K562 (cell line): ENCODE measurements around the gene ATP9B. TPM values are rescaled to one million over a fixed set of nuclear protein-coding genes. Genes with fewer than 3 reads are reported as not detected.

ENCODE experiments used
- ATAC-seq: fragments of 200-7000 bp; cut with Tn5 transposase; 3 replicates; pipeline ENCODE4 v1.9.1; 2020; ENCODE audit warnings: moderate library complexity
- BruUV-seq: library from RNA; stranded (reverse); fragments of 400-500 nt; replicated peaks from 2 replicates; lab custom pipeline; 2021; lab: Mats Ljungman, UMichigan
- CTCF ChIA-PET: fragments of 300-600 bp; formaldehyde crosslinking; extraction: SDS; loops from one replicate; lab custom pipeline; 2021; ENCODE audit warnings: low intra/inter-chr PET ratio; lab: Yijun Ruan, JAX
- POLR2A ChIA-PET: fragments of 300-600, 350-650 bp; sonication (Branson Sonifier 250); formaldehyde crosslinking; extraction: SDS; loops from one replicate; lab custom pipeline; 2021; ENCODE audit warnings: antibody characterized with exemption, inconsistent platforms; lab: Yijun Ruan, JAX
- DNase-seq, 4 experiments: peaks; one replicate each; pipeline versions ENCODE4 v3.0.0 to v3.0.0-alpha.2; 2011 to 2018; ENCODE audit warnings: low spot score in 3 of 4, mixed read lengths in 3 of 4; ENCODE audit errors: extremely low read depth in 1 of 4
- FAIRE-seq: peaks from 2 replicates; lab custom pipeline; 2011; peaks lifted over from hg19 to GRCh38; lab: Jason Lieb, UNC
- H2AFZ ChIP-seq: 2 replicates; pipeline ENCODE4 v1.6.0; 2011; ENCODE audit warnings: low read depth, low read length, control low read depth, inconsistent platforms
- H3K27ac ChIP-seq: fragments of 200-600 bp; 3 replicates; pipeline ENCODE4 v1.8.0; 2011; ENCODE audit warnings: low read depth, mild to moderate bottlenecking, control low read depth, inconsistent platforms, low read length, moderate library complexity, mixed read lengths; ENCODE audit errors: extremely low read depth
- H3K27me3 ChIP-seq, 2 experiments: fragments of 300-600 bp in 1 of 2; 2 replicates in 1 of 2; 3 replicates in 1 of 2; pipeline versions ENCODE4 v1.6.0 to v1.8.0; 2011; ENCODE audit warnings: inconsistent platforms in 2 of 2, low read length in 2 of 2, mild to moderate bottlenecking in 1 of 2, mixed read lengths in 1 of 2, moderate library complexity in 1 of 2; ENCODE audit not compliant: control insufficient read depth in 2 of 2, insufficient read depth in 2 of 2
- H3K36me3 ChIP-seq: fragments of 300-600 bp; 3 replicates; pipeline ENCODE4 v1.8.0; 2011; ENCODE audit warnings: mild to moderate bottlenecking, low read length, inconsistent platforms; ENCODE audit not compliant: control insufficient read depth, insufficient read depth
- H3K4me1 ChIP-seq, 2 experiments: fragments of 200-600 bp in 1 of 2; replicated peaks in 1 of 2; 2 replicates in 1 of 2; 3 replicates in 1 of 2; pipeline versions ENCODE4 v1.5.1 to v1.8.0; 2011; ENCODE audit warnings: inconsistent platforms in 2 of 2, low read length in 2 of 2, mild to moderate bottlenecking in 1 of 2, mixed read lengths in 1 of 2, moderate library complexity in 1 of 2; ENCODE audit not compliant: control insufficient read depth in 2 of 2, insufficient read depth in 2 of 2
- H3K4me2 ChIP-seq: 2 replicates; pipeline ENCODE4 v1.6.1; 2011; ENCODE audit warnings: low read length, control low read depth, inconsistent platforms, mixed read lengths; ENCODE audit not compliant: insufficient read depth
- H3K4me3 ChIP-seq: fragments of 200-600 bp; sonication (generic), shearing (Covaris generic); 2 replicates; pipeline ENCODE4 v1.5.1; 2016; ENCODE audit warnings: control low read depth, inconsistent platforms
- H3K79me2 ChIP-seq: fragments of 200-600 bp; 3 replicates; pipeline ENCODE4 v1.8.0; 2011; ENCODE audit warnings: low read length, inconsistent platforms; ENCODE audit not compliant: control insufficient read depth, insufficient read depth
- H3K9ac ChIP-seq, 2 experiments: 2 replicates each; pipeline versions ENCODE4 v1.6.0 to v1.6.1; 2011; ENCODE audit warnings: low read depth in 2 of 2, low read length in 2 of 2, control low read depth in 1 of 2, inconsistent platforms in 1 of 2, mild to moderate bottlenecking in 1 of 2, mixed read lengths in 1 of 2; ENCODE audit not compliant: insufficient read depth in 1 of 2
- H3K9me1 ChIP-seq: one replicate; pipeline ENCODE4 v1.6.0; 2011; ENCODE audit warnings: inconsistent platforms, mild to moderate bottlenecking, low read length, moderate library complexity; ENCODE audit not compliant: control insufficient read depth, insufficient read depth
- H3K9me3 ChIP-seq: replicated peaks from 2 replicates; pipeline ENCODE4 v1.5.1; 2011; ENCODE audit warnings: low read depth, low read length, inconsistent platforms; ENCODE audit not compliant: control insufficient read depth, insufficient read depth
- H4K20me1 ChIP-seq: replicated peaks from 2 replicates; pipeline ENCODE4 v1.6.1; 2011; ENCODE audit warnings: low read length, inconsistent platforms, mixed read lengths; ENCODE audit not compliant: control insufficient read depth, insufficient read depth
- BRD9 ChIP-seq: fragments of 450-650 bp; IDR thresholded peaks from 2 replicates; pipeline ENCODE4 v1.6.1; 2018; ENCODE audit warnings: low read depth; ENCODE audit not compliant: partially characterized antibody
- EP300 ChIP-seq: IDR thresholded peaks from 2 replicates; pipeline ENCODE4 v1.6.1; 2012; ENCODE audit warnings: low read length, improper control_type of control experiment
- ERF ChIP-seq: fragments of 450-650 bp; formaldehyde crosslinking; IDR thresholded peaks from 2 replicates; pipeline ENCODE4 v1.4.0; 2020; ENCODE audit warnings: mild to moderate bottlenecking, mixed read lengths
- ETV6 ChIP-seq, 3 experiments: fragments of 150-350 bp in 1 of 3; sonication (generic) in 1 of 3; formaldehyde crosslinking in 1 of 3; IDR thresholded peaks; 2 replicates each; pipeline versions ENCODE4 v1.6.1 to v1.8.0; 2014 to 2022; ENCODE audit warnings: borderline replicate concordance in 2 of 3, low read depth in 2 of 3, antibody characterized with exemption in 1 of 3, low read length in 1 of 3, mild to moderate bottlenecking in 1 of 3, missing genetic modification reagents in 1 of 3
- HNRNPLL ChIP-seq: fragments of 200-400 bp; formaldehyde crosslinking; IDR thresholded peaks from 2 replicates; pipeline ENCODE4 v1.6.1; 2017; ENCODE audit warnings: low read length, low read depth, mild to moderate bottlenecking; ENCODE audit not compliant: poor library complexity, severe bottlenecking
- MCM7 ChIP-seq, 2 experiments: fragments of 450-650 bp; IDR thresholded peaks; 2 replicates each; pipeline ENCODE4 v1.6.1; 2016 to 2018
- NFIC ChIP-seq: fragments of 450-650 bp; IDR thresholded peaks from 2 replicates; pipeline ENCODE4 v1.6.1; 2017; ENCODE audit warnings: mild to moderate bottlenecking, inconsistent platforms
- NRF1 ChIP-seq, 2 experiments: fragments of 450-650 bp; IDR thresholded peaks in 1 of 2; conservative IDR thresholded peaks in 1 of 2; 2 replicates each; pipeline ENCODE4 v1.6.1; 2014; ENCODE audit warnings: mild to moderate bottlenecking in 2 of 2
- SIRT6 ChIP-seq: IDR thresholded peaks from one replicate; pipeline ENCODE4 v1.6.1; 2012; ENCODE audit warnings: low read depth, mild to moderate bottlenecking, control low read depth, inconsistent platforms, low read length, moderate library complexity
- SMARCA4 ChIP-seq: fragments of 450-650 bp; IDR thresholded peaks from 2 replicates; pipeline ENCODE4 v1.6.1; 2016
- STAT5A ChIP-seq: IDR thresholded peaks from 2 replicates; pipeline ENCODE4 v1.6.1; 2012; ENCODE audit warnings: low read length, inconsistent platforms, borderline replicate concordance
- ZNF175 ChIP-seq: fragments of 200-800 bp; sonication (Bioruptor generic); IDR thresholded peaks from 2 replicates; pipeline ENCODE4 v1.6.1; 2016; ENCODE audit warnings: low read depth, mild to moderate bottlenecking, missing genetic modification characterization, missing compliant biosample characterization
- ZNF274 ChIP-seq: IDR thresholded peaks from 2 replicates; pipeline ENCODE4 v1.6.1; 2011; ENCODE audit warnings: low read depth, mild to moderate bottlenecking, low read length, moderate library complexity, borderline replicate concordance
- ZNF324 ChIP-seq: fragments of 250-450 bp; sonication (Bioruptor Pico); IDR thresholded peaks from 2 replicates; pipeline ENCODE4 v1.4.0; 2020; ENCODE audit warnings: mild to moderate bottlenecking
- ZNF444 ChIP-seq: fragments of 250-450 bp; sonication (Bioruptor Pico); IDR thresholded peaks from 2 replicates; pipeline ENCODE4 v1.4.0; 2020; ENCODE audit warnings: mild to moderate bottlenecking, moderate library complexity
- ZNF699 ChIP-seq: fragments of 250-450 bp; sonication (Bioruptor Pico); IDR thresholded peaks from 2 replicates; pipeline ENCODE4 v1.8.0; 2021; ENCODE audit warnings: mild to moderate bottlenecking, moderate library complexity; ENCODE audit not compliant: insufficient replicate concordance
- WGBS: fragments of 100-300 bp; shearing (Covaris generic); methylation state at CpG from one replicate; pipeline ENCODE4 v1.1.6; 2016; ENCODE audit warnings: low coverage, mixed read lengths; ENCODE audit not compliant: insufficient coverage; ENCODE audit errors: missing lambda C conversion rate; 5-methylcytosine and 5-hydroxymethylcytosine counted together
- in situ Hi-C: fragments of 300-500 bp; cut with MboI; formaldehyde crosslinking; loops from 4 replicates; pipeline ENCODE4 v1.15.0; 2018; ENCODE audit warnings: inconsistent platforms, mixed read lengths
- intact Hi-C: fragments of 100-400 bp; cut with micrococcal nuclease; formaldehyde crosslinking; loops from 2 replicates; pipeline ENCODE4 v1.14.2; 2022
- polyA plus RNA-seq, 8 experiments: library from polyadenylated mRNA; depleted of rRNA in 4 of 8; stranded (reverse) in 5 of 8; unstranded in 3 of 8; fragments of >200 nt; fragmentation: Nextera tagmentation in 2 of 8; fragmentation: Illumina TruSeq in 1 of 8; extraction: Ambion mirVana in 2 of 8; extraction: Trizol in 1 of 8; gene quantifications; 2 replicates each; pipeline versions ENCODE4 v1.2.1 to v1.2.3, GENCODE V29; 2011 to 2014; ENCODE audit warnings: inconsistent platforms in 1 of 8, missing spikeins in 1 of 8
- total RNA-seq, 7 experiments: library from RNA; depleted of rRNA in 6 of 7; stranded (reverse); fragments of >200 nt in 6 of 7; fragmentation: Illumina TruSeq in 2 of 7; extraction: Trizol in 2 of 7; gene quantifications; 2 replicates each; pipeline versions ENCODE4 v1.2.1 to v1.2.3, GENCODE V29; 2011 to 2021; ENCODE audit warnings: low replicate concordance in 1 of 7
- TF ChIP-seq, protein P1 (sequence below): sonication (generic); formaldehyde crosslinking; IDR thresholded peaks from 2 replicates; pipeline ENCODE4 v1.8.0; 2022; ENCODE audit warnings: mild to moderate bottlenecking, missing genetic modification reagents, borderline replicate concordance
- TF ChIP-seq, protein P2 (sequence below): fragments of 250-450 bp; sonication (Bioruptor Pico); IDR thresholded peaks from 2 replicates; pipeline ENCODE4 v1.5.0; 2022; ENCODE audit warnings: mild to moderate bottlenecking

ATP9B gene
- total and polyA plus RNA-seq, 9 of the 15 experiments (the other 6 are each of a cell fraction or from before 2014, with no cell fraction given), result 0.66 to 13.2 (median 7.9) TPM

DNA sequence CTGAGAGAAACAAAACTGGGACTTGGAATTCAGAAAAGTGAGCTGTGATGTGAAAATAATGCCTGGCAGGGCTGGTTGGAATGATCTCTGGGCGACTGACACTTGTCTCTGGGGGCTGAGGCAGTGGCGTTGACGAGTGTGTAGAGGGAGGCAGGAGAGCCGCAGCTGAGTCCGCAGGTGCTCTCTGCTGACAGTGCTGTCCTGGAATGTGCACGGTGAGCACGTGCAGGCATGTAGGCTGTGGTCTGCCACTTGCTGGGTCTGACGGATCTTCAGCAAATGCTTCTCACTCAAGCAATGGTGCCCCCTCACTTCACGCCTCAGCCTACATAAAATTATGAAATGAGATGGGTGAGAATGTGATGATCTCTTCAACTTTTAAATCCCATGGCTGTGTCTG is 38.5 kb upstream of the ATP9B start:
- Histone ChIP-seq H3K9me1 (no peaks in the 10 kb centered on the region), H4K20me1 (no peaks in the 10 kb centered on the region; the same call in 1 of the 2 replicates), H3K4me3 (no peak overlapping the region), H3K9ac (no peak overlapping the region), H3K4me1 (no peaks in the 10 kb centered on the region), H3K27me3 (no peaks in the 10 kb centered on the region), H3K4me2 (no peak overlapping the region), H3K9me3 (no peaks in the 10 kb centered on the region), H3K36me3 (no peaks in the 10 kb centered on the region), H3K27ac (no peak overlapping the region), H2AFZ (no peak overlapping the region), H3K79me2 (no peaks in the 10 kb centered on the region)
- no peak for FAIRE-seq
- in situ Hi-C loops, result no loop called here
- ChIA-PET CTCF (no interaction called here), POLR2A (no interaction called here)
- ATAC-seq, result no peak
- no peak for DNase-seq
- intact Hi-C loops, result no loop called here
- BruUV-seq, result no TSS peak
- 2% methylated on average over 9 of the region's 9 CpGs for WGBS
- TF ChIP-seq NFIC, result no peak
- TF ChIP-seq EP300, result no peak
- TF ChIP-seq HNRNPLL, result no peak
- no peak for TF ChIP-seq MCM7 (IDR thresholded peaks at IDR 0.05)
- TF ChIP-seq ZNF699 (CRISPR knock-in tag), result no peak
- TF ChIP-seq SIRT6, result no peak
- no peak for TF ChIP-seq SMARCA4
- TF ChIP-seq, protein P1, sequence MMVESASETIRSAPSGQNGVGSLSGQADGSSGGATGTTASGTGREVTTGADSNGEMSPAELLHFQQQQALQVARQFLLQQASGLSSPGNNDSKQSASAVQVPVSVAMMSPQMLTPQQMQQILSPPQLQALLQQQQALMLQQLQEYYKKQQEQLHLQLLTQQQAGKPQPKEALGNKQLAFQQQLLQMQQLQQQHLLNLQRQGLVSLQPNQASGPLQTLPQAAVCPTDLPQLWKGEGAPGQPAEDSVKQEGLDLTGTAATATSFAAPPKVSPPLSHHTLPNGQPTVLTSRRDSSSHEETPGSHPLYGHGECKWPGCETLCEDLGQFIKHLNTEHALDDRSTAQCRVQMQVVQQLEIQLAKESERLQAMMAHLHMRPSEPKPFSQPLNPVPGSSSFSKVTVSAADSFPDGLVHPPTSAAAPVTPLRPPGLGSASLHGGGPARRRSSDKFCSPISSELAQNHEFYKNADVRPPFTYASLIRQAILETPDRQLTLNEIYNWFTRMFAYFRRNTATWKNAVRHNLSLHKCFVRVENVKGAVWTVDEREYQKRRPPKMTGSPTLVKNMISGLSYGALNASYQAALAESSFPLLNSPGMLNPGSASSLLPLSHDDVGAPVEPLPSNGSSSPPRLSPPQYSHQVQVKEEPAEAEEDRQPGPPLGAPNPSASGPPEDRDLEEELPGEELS (CRISPR knock-in tag), result no peak
- no peak for TF ChIP-seq BRD9
- TF ChIP-seq ETV6 (IDR thresholded peaks at IDR 0.05; ENCODE audit: borderline replicate concordance in 1 of 2, low read depth in 2 of 2, low read length in 1 of 2), result no peak
- no peak for TF ChIP-seq ETV6 (CRISPR knock-in tag; IDR thresholded peaks at IDR 0.05; ENCODE audit: borderline replicate concordance)
- TF ChIP-seq ZNF444, result no peak
- no peak for TF ChIP-seq ZNF324 (CRISPR knock-in tag)
- no peak for TF ChIP-seq STAT5A
- TF ChIP-seq ZNF274, result no peak
- TF ChIP-seq NRF1 (conservative IDR thresholded peaks at IDR 0.05 in 1 of 2, IDR thresholded peaks at IDR 0.05 in 1 of 2), result no peak
- no peak for TF ChIP-seq ERF (CRISPR knock-in tag)
- TF ChIP-seq ZNF175 (CRISPR knock-in tag), result no peak
- TF ChIP-seq, protein P2, sequence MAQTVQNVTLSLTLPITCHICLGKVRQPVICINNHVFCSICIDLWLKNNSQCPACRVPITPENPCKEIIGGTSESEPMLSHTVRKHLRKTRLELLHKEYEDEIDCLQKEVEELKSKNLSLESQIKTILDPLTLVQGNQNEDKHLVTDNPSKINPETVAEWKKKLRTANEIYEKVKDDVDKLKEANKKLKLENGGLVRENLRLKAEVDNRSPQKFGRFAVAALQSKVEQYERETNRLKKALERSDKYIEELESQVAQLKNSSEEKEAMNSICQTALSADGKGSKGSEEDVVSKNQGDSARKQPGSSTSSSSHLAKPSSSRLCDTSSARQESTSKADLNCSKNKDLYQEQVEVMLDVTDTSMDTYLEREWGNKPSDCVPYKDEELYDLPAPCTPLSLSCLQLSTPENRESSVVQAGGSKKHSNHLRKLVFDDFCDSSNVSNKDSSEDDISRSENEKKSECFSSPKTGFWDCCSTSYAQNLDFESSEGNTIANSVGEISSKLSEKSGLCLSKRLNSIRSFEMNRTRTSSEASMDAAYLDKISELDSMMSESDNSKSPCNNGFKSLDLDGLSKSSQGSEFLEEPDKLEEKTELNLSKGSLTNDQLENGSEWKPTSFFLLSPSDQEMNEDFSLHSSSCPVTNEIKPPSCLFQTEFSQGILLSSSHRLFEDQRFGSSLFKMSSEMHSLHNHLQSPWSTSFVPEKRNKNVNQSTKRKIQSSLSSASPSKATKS (CRISPR knock-in tag), result no peak
